ENCODE measurements around the gene BSND. TPM values are rescaled to one million over a fixed set of nuclear protein-coding genes. Genes with fewer than 3 reads are reported as not detected.

Gene BSND
- total RNA-seq, result not detected in 2 replicates

- no peak for DNase-seq (ENCODE audit: low read depth)
- no peak for TF ChIP-seq CTCF (conservative IDR thresholded peaks at IDR 0.05; ENCODE audit: low read depth, low read length)
Observed at GRCh38 chr1:54998677-54999076, at the start of gene BSND. Gene BSND (plus strand): TSS chr1:54998933. CDS start chr1:54999187, 254 bp downstream.

GRCh38 chr1:54949053-54949452 lies 49.7 kb upstream of the BSND start:
- DNase-seq (ENCODE audit: low read depth), result no peak
- no peak for TF ChIP-seq CTCF (conservative IDR thresholded peaks at IDR 0.05; ENCODE audit: low read depth, low read length)
- no peak overlapping the region for H3K4me3 ChIP-seq (ENCODE audit: low read depth, low read length)

More at GRCh38 chr1:54998677-54999076, at the start of gene BSND:
- H3K4me3 ChIP-seq (ENCODE audit: low read depth, low read length), result no peak within 1 kb of the TSS

GRCh38 chr1:54950006-54950368 lies 48.7 kb upstream of the BSND start:
- DNase-seq (ENCODE audit: low read depth), result no peak
- no peak overlapping the region for H3K4me3 ChIP-seq (ENCODE audit: low read depth, low read length)
- no peak for TF ChIP-seq CTCF (conservative IDR thresholded peaks at IDR 0.05; ENCODE audit: low read depth, low read length)

GRCh38 chr1:54950369-54951163 lies 48.2 kb upstream of the BSND start:
- H3K4me3 ChIP-seq (ENCODE audit: low read depth, low read length), result no peak overlapping the region
- DNase-seq (ENCODE audit: low read depth), result peak; percentile 66
- TF ChIP-seq CTCF (conservative IDR thresholded peaks at IDR 0.05; ENCODE audit: low read depth, low read length), result peak; percentile 83

GRCh38 chr1:54951810-54952226 lies 46.9 kb upstream of the BSND start:
- no peak for DNase-seq (ENCODE audit: low read depth)
- no peak for TF ChIP-seq CTCF (conservative IDR thresholded peaks at IDR 0.05; ENCODE audit: low read depth, low read length)
- no peak overlapping the region for H3K4me3 ChIP-seq (ENCODE audit: low read depth, low read length)

- DNase-seq (ENCODE audit: low read depth), result peak; percentile 78
- H3K4me3 ChIP-seq (ENCODE audit: low read depth, low read length), result no peak overlapping the region
- no peak for TF ChIP-seq CTCF (conservative IDR thresholded peaks at IDR 0.05; ENCODE audit: low read depth, low read length)
Observed at GRCh38 chr1:54952950-54953718, 45.6 kb upstream of the BSND start.
